ENCODE measurements around the gene PGBD5.

The PGBD5 gene

GRCh38 chr1:230371923-230372703 is 54.0 kb downstream of the PGBD5 start:
- no peak for DNase-seq

DNA sequence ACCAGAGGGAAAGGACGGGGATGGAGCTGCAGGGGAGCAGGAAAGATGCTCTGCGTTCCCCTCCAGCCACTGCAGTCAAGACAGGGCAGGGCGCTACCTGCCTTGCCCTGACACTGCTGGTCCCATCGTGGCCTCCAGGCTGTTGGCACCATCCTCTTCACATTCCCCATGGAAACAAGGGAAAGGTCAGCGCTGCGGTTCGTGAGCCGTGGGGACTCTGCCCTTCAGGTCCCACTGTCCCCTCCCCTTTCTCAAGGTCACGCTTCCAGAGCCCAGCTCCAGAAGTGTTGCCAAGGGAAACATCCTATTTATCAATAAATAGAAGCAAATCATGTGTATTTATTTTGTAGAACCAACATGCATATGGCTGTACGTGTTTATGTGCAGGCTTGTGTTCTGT is 56.0 kb downstream of the PGBD5 start:
- no peak for DNase-seq

GRCh38 chr1:230368871-230369270 is 57.3 kb downstream of the PGBD5 start:
- no peak for DNase-seq

DNA sequence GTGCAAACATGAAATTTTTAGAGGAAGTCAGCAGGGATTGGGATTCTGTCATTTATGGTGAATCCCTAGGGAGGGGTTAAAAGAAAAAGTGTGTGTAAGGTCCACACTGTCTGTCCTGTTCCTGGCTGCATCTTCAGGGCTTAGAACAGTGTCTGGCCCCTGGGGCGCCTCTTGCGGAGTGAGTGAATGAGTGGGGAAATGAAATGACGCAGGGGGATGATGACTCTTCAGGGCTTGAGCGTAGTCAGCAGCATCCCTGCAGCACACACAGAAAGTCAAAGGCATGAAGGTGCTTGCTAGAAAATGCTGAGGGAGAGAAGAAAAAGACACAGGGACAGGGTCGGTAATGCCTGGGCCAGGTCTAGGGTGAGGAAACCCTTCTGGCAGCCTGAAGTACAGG is 57.8 kb downstream of the PGBD5 start:
- DNase-seq: no peak

DNA sequence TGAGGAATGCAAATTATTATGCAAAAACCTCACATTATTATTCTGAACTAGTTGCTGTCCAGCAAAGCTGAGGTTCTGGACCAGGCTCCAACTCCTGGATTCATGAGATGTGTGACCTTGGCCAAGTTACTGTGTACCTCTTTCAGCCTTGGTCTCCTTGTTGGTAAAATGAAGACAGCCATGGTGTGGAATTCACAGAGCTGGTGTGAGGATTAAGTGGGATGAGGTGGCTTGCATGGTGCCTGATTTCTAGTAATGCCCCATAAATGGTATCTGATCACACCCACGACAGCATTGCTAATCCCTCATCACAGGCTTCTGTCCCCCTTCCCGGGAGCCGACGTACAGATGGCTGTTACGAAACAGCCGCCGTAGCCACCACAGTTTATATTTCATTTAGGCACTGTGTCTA is 59.6 kb downstream of the PGBD5 start:
- no peak for DNase-seq

- no peak for DNase-seq
Measured at GRCh38 chr1:230365723-230366307, 60.3 kb downstream of the PGBD5 start.

DNA sequence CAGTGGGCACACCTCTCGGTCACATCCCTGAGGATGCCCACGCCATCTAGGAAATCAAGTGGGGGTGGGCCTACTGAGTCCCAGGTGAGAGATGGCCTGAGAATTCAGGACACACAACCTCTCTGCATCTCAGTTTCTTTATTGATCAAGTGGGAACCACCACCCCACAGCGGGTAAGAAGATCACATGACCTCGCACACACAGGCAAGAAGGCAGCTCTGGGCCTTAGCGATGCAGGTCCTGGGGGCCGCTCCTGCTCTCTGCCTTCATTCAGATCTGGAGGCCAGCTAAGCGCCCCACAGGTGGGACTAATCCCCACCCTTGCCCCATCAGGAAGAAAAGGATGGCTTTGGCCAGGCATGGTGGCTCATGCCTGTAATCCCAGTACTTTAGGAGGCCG is 63.2 kb downstream of the PGBD5 start:
- DNase-seq: no peak

- DNase-seq: no peak
Measured at GRCh38 chr1:230361941-230362340, 64.2 kb downstream of the PGBD5 start.

- no peak for DNase-seq
Measured at GRCh38 chr1:230359992-230360668, 66.0 kb downstream of the PGBD5 start.

GRCh38 chr1:230356869-230357794 is 69.0 kb downstream of the PGBD5 start:
- no peak for DNase-seq

DNA sequence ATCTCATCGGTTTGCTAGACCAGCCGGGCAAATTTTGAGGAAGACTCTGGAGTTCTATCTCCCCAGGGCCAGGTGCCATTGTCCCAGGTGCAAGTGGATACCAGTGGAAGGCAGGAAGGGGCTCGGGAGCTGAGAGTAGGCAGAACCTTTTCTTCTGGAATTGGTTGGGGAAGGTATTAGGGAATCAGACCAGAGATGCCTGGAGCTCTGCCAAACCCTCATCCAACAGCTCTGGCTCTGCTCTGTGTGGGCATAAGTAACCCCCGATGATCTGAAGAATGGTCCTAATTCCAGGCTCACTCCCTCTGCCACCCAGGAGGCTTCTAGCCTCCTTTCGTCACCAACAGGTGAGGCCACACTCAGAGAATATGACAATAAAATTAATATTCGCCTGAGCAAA is 69.9 kb downstream of the PGBD5 start:
- DNase-seq: no peak

DNA sequence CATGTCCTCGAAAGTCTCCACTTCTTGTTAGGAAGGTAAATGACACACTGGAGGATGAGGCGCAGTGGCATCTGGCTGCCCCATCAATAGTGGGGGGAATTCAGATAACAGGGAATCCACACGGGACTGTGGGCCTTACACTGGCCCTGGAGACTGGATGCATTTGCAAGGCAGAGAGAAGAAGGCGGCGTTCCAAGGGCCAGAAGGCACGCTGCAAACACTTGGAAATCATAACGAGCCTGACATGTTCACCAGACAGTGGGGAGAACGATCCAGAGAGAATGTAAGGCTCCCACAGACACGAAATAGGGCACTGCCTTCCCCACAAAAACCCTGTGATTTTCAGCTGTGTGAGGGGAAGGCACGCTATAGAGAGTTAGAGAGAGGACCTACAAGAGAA is 70.5 kb downstream of the PGBD5 start:
- no peak for DNase-seq

- no peak for DNase-seq
Measured at GRCh38 chr1:230355128-230355527, 71.0 kb downstream of the PGBD5 start.

DNA sequence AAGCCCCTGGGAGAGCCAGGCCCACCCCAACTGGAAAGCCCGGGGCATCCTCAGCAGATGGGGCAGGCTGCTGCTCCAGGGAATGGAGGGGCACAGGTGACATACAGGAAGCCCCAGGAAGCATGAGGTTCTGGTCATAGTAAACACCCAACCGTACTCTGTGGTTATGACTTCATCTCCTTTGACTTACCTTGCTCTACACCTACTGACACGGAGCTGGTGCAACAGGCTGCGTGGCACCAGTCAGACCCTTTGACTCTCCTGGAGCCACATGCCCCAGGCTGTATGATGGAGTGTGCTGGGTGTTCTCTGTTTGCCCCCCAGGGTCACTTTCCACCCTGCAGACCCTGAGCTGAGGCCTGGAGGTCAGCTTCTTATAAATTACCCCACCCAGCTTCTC is 72.1 kb downstream of the PGBD5 start:
- no peak for DNase-seq

GRCh38 chr1:230352537-230352936 is 73.6 kb downstream of the PGBD5 start:
- no peak for DNase-seq

GRCh38 chr1:230351983-230352382 is 74.1 kb downstream of the PGBD5 start:
- no peak for DNase-seq

DNA sequence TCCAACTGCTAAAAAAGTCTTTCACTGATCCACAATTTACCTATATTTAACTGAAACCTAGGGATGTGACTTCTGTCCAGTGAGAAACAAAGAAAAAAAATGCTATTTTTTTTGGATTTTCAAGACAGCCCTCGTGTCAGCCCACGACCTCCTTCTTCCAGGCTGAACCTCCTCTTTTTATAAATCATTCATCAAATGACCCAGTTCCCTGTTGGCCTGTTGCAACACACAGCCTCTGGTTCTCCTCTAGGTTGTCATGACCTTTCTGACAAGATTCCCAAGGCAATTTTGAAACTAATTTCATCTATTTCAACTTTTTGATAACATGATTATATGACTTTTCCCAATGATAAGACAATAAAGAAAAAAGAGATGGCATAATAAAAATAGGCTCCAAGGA is 74.6 kb downstream of the PGBD5 start:
- DNase-seq: no peak

GRCh38 chr1:230350208-230350921 is 75.8 kb downstream of the PGBD5 start:
- DNase-seq: no peak

- no peak for DNase-seq
Measured at GRCh38 chr1:230349020-230349393, 77.1 kb downstream of the PGBD5 start.

GRCh38 chr1:230348386-230349019 is 77.6 kb downstream of the PGBD5 start:
- DNase-seq: no peak

DNA sequence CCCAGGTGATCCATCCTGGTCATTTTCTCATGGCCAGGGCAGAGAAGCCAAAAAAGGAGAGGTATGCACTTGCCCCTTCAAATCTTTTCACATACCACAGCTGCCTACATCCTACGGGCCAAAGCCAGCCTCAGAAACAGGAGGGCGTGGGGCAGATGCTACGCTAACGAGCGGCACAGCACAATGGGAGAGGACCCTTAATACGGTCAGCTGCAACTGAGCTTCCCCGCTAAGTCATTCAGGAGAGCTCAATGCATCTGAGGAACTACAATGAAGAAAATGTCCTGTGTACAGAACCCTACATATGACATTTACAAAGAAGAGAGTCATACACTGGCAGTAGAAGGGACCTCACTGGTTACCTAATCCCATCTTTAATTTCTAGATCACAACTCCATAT is 78.2 kb downstream of the PGBD5 start:
- DNase-seq: no peak
